Measurements from ENCODE around the gene AGAP1.
A peak's percentile ranks its signal among the peaks of the same experiment; 100 is the strongest.

The AGAP1 gene

DNA sequence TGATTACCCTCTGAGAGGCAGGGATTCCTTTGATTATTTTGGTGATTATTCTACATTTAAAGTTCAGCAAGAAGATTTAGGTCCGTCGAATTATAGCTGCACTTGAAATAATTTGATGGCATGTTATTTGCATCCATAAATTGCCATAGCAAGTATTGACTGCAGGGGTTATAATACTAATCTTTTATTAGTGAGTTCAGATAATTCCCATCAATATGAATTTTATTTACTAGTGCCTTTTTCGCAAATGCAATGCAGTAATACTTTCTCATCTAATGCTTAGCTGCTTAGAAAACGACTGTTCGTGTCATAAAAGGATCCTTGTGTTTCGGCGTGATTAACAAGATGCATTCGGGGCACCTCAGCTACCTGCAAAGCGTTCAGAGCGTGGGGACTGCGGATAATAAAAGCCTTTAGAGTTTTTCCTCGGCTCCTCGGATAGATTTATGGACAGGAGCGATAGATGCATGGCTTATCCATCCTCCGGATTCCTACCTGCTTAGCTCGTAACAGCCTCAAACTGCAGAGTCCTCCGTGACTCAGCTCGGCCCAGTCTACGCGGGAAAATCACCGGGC, 676.8 kb downstream of the AGAP1 start:
- DNase-seq (ENCODE audit: low read depth, low spot score): no peak

DNA sequence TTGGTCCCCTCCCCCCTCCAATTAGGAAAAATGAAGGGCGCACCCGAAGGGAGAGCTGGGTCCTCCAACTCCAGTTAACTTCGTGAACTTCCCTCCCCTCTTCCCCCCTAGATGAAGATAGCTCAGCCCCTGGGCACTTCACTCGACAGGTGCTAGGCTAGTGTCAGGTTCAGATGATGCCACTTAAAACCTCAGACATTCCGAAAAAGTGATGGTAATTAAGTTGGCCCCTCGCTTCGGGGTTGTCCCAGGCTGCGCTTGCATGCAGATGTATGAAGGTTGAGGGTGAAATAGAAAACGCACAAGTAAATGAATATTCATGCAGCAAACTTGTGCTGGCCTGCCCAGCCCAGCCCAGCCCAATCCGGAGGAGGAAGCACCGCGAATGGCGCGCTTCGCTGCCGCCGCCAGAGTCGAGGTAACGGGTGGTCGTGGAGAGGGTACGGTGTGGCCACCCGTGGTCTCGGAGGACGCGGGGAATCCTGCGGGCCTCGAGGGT, 677.4 kb downstream of the AGAP1 start:
- no peak for DNase-seq (ENCODE audit: low read depth, low spot score)

DNA sequence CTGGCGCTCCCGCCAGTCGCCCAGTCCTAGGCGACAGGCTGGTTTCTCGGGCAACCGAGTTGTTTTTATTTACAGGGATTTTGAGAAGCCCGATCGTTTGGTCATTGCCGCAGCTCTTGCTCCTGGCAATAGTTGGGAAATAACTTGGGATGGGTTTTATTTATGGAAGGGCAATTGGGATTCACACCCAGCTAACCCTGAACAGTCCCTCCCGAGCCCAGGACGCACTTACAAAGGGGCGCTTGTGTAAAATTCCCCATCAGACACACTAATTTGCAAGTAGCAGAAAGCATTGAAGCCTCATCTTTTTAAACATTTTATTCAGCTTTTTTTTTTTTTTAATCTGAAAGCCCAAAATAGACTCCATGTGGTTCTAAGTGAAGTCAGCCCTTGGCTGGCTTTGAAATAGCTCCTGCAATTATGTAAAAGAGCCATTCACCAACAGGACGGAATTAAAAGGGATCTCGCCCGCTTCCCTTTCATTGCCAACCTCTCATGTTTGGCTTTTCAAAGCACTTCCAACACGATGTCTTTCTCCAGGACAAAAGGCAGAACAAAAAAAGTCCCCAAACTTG, 677.9 kb downstream of the AGAP1 start:
- DNase-seq (ENCODE audit: low read depth, low spot score): no peak

DNA sequence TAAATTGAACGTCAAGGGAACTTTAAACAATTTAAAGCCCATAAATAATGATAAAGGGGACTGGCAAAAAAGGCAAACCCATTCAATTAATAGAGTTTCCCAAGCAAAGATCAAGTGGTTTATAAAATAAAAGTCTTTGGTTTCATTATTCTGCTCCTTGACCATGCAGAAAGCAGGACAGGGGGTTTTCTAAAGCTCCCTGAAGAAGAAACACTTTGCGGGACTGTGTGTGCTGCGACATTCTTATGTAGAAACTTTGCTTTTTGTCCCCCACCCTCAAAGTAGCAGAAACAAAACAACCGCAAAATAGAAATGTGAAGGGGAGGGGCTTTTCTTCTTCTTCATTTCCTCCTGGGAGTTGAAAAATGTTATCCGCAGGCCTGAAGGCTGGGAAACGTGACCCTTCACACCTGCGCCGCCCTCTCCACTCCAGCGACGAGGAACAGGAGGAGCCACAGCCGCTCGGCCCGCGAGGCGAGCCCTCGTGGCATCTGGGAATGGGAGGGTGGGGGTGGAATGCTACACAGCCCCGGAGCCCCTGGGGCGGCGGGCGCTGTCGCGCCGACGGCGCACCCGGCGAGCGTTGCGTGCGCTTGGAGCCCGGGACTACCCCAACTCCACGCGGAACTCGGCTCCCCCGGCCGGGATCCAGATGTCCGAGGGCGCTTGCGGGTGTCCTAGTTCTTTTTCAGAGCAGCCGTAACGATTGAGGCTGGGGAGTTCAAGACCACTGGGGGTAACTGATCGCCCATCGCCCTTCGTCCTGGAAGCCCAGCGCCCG, 678.6 kb downstream of the AGAP1 start:
- no peak for DNase-seq (ENCODE audit: low read depth, low spot score)

DNA sequence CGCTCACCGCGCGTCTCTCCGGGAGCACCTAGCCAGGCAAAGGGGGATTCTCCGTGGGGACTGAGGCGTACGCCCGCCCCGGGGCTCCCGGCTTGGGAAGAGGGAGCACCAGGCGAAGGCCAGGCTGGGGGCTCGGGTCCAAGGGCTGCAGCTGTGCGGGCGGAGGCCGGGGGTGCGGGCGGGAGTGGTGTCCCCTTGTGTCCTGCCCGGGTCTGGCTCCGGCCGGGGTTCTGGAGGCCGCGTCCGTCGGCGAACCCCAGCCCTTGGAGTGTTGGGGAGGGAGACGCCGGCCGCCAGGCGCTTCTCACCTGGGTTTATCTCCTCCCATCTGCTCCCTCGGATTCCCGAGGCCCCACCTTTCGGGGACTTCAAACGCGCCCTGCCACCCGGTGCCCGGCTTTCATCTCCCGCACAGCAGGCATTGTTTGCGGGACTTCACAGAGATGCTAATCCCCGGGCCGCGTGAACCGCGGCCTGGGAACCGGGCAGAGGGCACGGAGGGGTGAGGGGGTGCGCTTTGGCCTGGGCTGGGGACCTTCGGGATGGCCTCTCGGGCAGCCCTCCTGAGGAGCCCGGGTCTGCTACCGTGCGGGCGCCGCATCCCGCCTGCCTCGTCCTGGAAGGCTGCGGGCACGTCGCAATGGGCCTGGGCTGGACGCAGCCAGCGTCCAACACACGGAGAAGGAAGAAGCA, 679.3 kb downstream of the AGAP1 start:
- no peak for DNase-seq (ENCODE audit: low read depth, low spot score)

DNA sequence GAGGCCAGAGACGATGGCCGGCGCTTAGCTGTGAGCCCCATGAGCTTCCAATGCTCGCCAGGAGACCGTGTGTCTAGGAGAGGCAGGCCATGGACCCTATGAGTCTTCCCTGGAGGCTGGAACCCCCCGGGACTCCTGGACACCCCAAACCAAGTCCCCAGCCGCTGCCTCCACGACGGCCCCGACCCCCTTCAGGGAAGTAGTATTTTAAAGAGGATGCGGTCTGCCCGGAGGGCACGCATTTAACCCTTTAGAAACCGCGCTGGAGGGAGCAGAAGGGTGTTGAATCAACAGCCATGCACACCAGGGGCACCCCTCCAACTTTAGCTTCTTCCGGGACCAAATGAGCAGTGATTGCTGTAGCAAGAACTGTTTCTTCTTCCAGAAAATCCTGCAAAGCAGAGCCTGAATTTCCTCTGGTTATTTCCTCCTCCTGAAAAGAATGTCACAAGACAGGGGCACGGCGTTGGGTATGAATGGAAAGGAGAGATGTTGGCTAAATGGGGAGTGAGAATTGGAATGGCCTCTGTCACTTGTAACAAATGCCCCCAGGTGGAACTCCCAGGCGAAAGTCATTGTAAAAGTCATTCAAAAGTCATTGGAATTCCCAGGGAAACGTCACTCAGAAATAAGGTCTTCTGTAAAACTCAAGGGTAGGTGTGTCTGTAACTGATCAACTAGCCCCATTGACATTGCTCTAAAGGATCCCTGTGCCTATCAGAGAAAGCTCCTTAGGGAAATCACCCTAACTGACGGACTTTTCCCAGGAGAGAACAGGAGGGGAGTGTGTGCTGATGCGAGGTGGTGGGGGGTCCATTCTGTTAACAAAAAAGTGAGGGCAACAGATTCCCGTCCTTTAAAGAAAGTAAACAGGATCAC, 680.1 kb downstream of the AGAP1 start:
- no peak for DNase-seq (ENCODE audit: low read depth, low spot score)

DNA sequence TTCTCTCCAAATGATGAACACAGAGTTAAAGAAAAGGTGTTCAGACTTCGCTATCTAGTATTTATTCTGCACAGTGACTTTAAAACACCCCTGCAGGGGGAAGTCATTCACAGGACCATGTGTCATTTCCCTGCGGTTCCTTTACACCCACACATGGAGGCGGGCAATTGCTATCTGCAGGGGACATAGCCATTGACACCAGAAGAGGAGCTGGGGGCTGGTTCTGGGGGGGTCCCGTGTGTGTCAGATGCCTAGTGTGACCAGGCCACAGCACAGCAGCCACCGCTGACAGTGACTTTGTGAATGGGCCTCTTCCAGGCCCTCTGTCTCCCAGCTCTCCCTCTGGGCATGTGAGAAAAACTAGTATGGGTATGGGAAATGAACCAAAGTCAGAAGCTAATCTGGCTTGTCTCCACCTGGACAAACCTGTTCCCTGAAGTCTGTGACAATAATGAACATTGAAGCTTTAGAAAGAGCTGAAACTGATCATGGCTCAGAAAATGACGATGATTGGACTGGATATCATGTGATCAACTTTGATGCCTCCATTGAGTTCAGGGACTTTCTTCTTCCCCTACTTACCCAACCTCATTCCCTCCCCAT, 681.8 kb downstream of the AGAP1 start:
- DNase-seq (ENCODE audit: low read depth, low spot score): no peak

DNA sequence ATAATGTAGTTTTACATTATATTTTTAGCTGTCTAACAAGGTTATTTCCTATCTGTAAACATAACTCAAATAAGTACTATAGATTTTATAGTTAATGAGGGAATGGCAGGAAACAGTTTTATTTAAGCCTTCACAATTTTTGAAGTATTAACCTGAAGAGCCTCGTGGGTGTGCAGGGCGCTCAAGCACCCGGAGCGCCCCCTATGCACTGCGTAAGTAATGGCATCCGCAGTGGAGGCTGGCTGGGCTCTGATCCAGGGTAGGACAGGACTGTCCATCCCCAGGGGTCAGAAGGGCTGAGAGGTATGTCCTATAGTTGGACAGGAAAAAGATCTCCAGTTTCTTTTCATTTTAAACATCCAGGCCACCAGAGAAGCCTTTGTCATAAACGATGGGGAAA, 682.6 kb downstream of the AGAP1 start:
- no peak for DNase-seq (ENCODE audit: low read depth, low spot score)

DNA sequence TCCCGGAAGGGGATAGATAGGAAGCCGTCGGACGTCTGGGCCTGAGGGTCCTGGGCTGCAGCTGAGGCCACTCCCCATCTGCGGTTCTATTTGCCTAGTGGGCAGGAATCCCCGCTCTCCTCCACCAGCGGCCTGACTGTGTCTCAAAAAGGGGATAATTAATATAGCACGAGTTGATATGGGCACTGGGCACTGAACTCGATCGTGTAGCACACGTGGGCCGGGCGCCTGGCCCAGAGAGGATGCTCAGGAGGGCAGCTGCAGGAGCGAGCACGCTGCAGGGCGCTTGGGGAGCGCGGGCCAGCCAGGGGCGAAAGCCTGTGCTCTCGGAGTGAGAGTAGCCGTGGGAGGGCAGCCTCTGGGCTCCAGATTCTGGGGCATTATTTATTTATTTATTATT, 683.1 kb downstream of the AGAP1 start:
- DNase-seq (ENCODE audit: low read depth, low spot score): no peak

DNA sequence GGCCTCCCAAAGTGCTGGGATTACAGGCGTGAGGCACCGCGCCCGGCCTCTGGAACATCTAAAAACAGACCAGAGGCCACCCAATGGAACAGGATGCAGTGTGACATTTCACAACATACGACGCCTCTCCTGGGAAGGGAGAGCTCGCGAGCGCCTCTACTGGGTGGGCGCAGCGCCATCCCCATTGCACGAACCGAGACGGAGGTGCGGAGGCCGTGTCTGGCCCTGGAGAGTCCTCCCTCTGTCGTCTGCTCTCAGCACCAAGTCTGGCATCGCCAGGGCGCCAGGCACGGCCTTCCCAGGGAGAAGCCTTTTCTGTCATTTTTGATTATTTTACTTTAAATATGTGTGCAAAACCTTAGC, 683.7 kb downstream of the AGAP1 start:
- no peak for DNase-seq (ENCODE audit: low read depth, low spot score)

DNA sequence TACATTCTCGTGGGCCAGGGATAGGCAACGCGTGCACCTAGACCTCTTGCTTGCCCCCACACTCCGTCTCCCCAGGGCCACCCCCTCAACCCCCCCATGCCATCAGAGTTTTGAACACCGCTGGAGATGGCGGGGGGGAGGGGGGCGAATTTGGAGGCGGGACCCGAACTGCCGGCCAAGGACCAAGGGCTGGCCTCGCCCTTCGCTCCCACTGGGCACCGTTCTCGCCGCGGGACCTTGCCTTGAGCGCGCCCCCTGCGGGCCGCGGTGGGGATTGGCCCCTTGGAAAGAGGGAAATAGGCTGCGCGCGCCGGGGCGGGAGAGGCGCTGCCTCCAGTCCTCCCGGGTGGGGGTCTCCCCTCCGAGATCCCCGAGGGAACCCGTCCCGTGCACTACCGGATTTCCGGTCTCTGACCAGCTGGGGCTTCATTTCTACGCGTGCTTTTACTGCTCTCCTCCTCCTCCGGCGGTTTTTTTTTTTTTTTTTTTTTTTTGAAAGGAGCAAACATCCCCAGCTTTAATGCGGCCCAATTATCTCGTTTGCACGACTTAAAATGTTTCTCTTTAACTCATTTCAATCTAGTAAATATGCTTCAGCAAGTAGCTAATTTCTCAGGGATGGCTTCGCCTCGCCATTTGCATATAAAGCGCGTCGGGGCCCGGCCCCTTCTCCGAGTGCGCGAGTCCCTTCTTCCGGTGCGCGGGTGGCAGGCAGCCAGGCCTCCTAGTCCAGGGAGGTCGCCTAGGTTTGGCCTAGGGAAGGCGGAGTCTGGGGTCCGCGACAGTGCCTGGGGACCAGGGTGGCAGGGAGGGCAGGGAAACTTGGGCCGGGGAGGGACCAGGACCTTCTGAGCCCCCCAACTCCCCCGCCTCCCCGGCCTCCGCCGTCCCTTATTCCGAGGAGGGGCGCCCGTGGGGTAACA, 684.4 kb downstream of the AGAP1 start:
- DNase-seq (ENCODE audit: low read depth, low spot score): no peak

DNA sequence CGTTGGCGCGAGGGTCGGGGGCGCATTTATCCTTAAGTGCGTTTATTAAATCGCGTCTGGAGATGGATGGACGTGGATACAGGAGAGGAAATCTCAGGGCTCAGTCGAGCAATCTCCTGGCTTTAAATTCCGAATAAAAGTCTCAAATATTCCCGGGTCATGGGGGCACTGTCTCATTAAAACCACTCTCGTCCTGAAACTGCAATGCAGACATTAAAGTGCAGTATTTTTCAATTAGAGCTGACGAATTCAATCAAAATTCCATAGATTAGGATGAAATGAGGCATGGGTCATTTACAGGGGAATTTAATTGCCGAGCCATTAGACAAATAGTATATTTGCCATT, 685.0 kb downstream of the AGAP1 start:
- DNase-seq (ENCODE audit: low read depth, low spot score): no peak

DNA sequence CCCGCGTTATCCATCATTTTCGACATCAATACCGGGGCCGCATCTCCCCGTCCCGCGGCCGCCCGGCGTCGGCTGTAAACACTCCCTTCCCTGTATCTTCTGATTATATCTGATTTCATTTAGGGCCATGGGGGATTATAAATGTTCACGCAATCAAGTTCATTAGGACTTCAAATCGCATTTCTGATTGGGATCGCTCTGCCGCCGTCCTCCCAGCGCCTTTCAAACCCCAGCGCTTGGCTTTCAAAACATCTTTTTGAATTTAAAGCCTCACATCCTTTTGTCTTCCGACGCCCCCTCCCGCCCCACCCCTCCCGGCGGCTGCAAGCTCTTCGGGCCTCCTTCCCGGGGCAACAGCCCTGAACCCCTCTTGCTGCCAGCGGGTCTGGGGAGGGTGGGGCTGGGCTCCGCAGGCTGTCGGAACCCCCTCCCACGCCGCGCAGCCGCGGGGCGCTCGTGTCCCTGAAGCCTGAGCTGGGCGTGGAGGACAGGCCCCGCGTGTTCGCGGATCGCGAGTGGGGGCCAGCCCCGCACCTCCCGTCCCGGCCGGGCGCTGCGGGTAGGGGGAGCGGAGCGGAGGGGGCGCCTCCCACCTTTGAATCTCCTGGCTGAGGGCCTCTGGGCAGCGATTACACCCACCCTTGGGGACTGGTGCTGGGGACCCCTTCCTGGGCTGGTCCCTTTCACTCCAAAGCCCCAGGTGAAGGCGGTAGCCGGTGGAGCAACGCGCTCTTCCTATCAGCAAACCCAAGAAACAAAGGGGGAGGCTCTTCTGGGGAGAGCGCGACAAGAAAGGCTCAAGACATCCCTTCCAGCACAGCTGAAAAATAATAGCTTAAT, 685.6 kb downstream of the AGAP1 start:
- no peak for DNase-seq (ENCODE audit: low read depth, low spot score)

DNA sequence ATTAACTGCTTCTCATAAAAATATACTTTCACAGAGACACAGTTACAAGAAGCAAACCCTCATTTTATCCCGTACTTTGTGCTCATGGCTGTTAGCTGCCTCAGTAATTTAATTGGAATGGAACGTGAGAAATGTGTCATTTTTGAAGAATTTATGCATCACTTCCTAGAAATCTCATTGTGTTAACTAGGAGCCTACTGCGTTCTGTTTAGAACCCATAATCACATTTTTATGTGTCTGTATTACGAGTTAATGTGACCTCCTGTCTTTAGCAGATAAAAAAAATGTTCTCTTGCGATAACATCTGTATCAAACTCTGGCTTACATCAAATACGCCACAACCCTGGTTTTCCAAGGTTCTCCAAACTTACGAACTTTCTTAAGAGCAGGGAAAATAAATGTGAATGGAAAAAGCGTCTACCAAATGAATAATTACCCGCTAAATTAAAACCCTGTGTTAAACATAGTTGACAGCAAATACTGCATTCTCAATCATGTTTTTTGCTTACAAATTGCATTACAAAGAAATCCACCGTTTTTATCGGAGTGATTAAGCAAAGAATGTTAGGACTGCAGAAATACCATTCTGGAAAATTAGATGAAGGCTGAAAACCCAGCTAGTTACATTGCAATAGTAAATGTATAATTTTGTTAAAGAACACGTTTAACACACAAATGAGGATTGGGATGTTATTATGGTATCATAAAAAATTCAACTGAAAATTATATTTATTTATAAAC, 686.4 kb downstream of the AGAP1 start:
- DNase-seq (ENCODE audit: low read depth, low spot score): no peak

DNA sequence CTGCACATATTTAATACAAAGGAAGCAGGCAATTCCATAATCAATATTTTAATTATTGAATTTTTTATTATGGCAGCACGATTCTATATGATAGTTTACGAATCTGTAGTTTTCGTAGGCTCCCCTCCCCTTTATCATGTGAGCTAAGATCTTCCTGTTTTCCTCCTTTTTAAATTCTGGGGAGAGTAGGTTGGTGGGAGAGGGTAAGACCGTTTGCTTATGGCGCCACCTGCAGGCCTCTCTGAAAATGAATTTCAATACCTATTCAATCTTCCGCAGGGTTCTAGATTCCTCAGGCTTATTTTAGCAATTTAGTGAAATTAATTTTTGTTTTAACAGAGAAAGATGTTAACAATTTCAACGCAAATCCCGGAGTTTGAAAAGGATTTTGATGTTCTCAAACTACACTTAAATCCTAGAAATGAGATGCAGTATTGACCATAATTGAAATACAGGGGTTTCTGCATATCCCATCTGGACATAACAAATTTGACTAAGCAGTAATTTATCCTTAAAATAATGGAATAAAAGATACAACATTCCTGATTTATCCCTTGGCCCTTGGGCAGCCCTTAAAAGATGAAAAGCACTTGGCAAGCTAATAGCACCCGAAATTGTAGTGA, 687.1 kb downstream of the AGAP1 start:
- DNase-seq (ENCODE audit: low read depth, low spot score): peak; percentile 31
